HCT116 (cell line): Measurements from ENCODE around the gene RASGEF1C. TPM values are rescaled to one million over a fixed set of nuclear protein-coding genes. Genes with fewer than 3 reads are reported as not detected.

Experiments used
- ATAC-seq: fragments of 200-7000 bp; cut with Tn5 transposase; 2 replicates; pipeline ENCODE4 v1.9.1; 2020; ENCODE audit warnings: mild to moderate bottlenecking, moderate library complexity
- BruUV-seq: library from RNA; stranded (reverse); fragments of 400-500 nt; replicated peaks from 2 replicates; lab custom pipeline; 2021; lab: Mats Ljungman, UMichigan
- CTCF ChIA-PET: fragments of 300-600 bp; sonication (Branson Sonifier 250); formaldehyde crosslinking; loops from one replicate; lab custom pipeline; 2021; ENCODE audit warnings: antibody characterized with exemption; lab: Charles Lee
- POLR2A ChIA-PET: fragments of 300-600, 350-600 bp; sonication (Branson Sonifier 250); formaldehyde crosslinking; loops from one replicate; lab custom pipeline; 2021; ENCODE audit warnings: antibody characterized with exemption; lab: Charles Lee
- RAD21 ChIA-PET, 2 experiments: fragments of 300-600 bp; sonication (Branson Sonifier 250); formaldehyde crosslinking; loops; one replicate each; lab custom pipeline; 2023; ENCODE audit warnings: low total read pairs in 2 of 2; ENCODE audit not compliant: uncharacterized antibody in 2 of 2, unreplicated experiment in 2 of 2, low non-redundant PET in 1 of 2; lab: Charles Lee
- DNase-seq: peaks from one replicate; pipeline ENCODE4 v3.0.0-alpha.2; 2010; ENCODE audit warnings: low read depth, low spot score
- H2AFZ ChIP-seq: fragments of 200-600 bp; shearing (Covaris generic), sonication (generic); 2 replicates; pipeline ENCODE4 v1.6.1; 2017; ENCODE audit warnings: low read depth, mixed run types, mixed read lengths, antibody characterized with exemption, low read length; ENCODE audit not compliant: poor library complexity, severe bottlenecking
- H3K27ac ChIP-seq: 2 replicates; pipeline ENCODE4 v1.5.1; 2012; ENCODE audit warnings: low read depth, low read length
- H3K27me3 ChIP-seq: fragments of 200-600 bp; sonication (generic); 2 replicates; pipeline ENCODE4 v1.6.1; 2016; ENCODE audit warnings: mixed run types, low read length, mixed read lengths; ENCODE audit not compliant: insufficient read depth
- H3K36me3 ChIP-seq, 2 experiments: fragments of 200-500 bp in 1 of 2; fragments of 200-600 bp in 1 of 2; sonication (Bioruptor generic) in 1 of 2; sonication (generic) in 1 of 2; 2 replicates each; pipeline versions ENCODE4 v1.5.1 to v1.6.1; 2014 to 2016; ENCODE audit warnings: low read length in 2 of 2, inconsistent platforms in 1 of 2, mixed read lengths in 1 of 2, mixed run types in 1 of 2; ENCODE audit not compliant: insufficient read depth in 2 of 2, control insufficient read depth in 1 of 2
- H3K4me1 ChIP-seq, 2 experiments: fragments of 200-600 bp in 1 of 2; sonication (generic) in 1 of 2; 2 replicates each; pipeline versions ENCODE4 v1.5.1 to v1.6.1; 2012 to 2017; ENCODE audit warnings: low read length in 2 of 2, inconsistent platforms in 1 of 2, mild to moderate bottlenecking in 1 of 2, mixed read lengths in 1 of 2, mixed run types in 1 of 2, moderate library complexity in 1 of 2; ENCODE audit not compliant: insufficient read depth in 2 of 2, control insufficient read depth in 1 of 2
- H3K4me2 ChIP-seq: fragments of 200-600 bp; sonication (generic); 2 replicates; pipeline ENCODE4 v1.6.1; 2017; ENCODE audit warnings: mixed run types, low read length, mixed read lengths
- H3K4me3 ChIP-seq, 2 experiments: fragments of 200-600 bp in 1 of 2; sonication (generic) in 1 of 2; replicated peaks in 1 of 2; 2 replicates each; pipeline ENCODE4 v1.5.1; 2011 to 2016; ENCODE audit warnings: low read length in 2 of 2, control low read depth in 1 of 2, low read depth in 1 of 2, mild to moderate bottlenecking in 1 of 2, mixed read lengths in 1 of 2, mixed run types in 1 of 2
- H3K79me2 ChIP-seq: fragments of 200-600 bp; sonication (generic); 2 replicates; pipeline ENCODE4 v1.6.1; 2017; ENCODE audit warnings: mild to moderate bottlenecking, mixed run types, low read length, moderate library complexity, mixed read lengths; ENCODE audit not compliant: insufficient read depth
- H3K9ac ChIP-seq: fragments of 200-600 bp; sonication (generic); 2 replicates; pipeline ENCODE4 v1.6.1; 2016; ENCODE audit warnings: low read length, mixed read lengths
- H3K9me2 ChIP-seq: fragments of 200-600 bp; sonication (generic), shearing (Covaris generic); 2 replicates; pipeline ENCODE4 v1.6.1; 2017; ENCODE audit warnings: mixed run types, mild to moderate bottlenecking, moderate library complexity; ENCODE audit not compliant: insufficient read depth
- H3K9me3 ChIP-seq, 2 experiments: fragments of 200-500 bp in 1 of 2; fragments of 200-600 bp in 1 of 2; sonication (Bioruptor generic) in 1 of 2; sonication (generic) in 1 of 2; 2 replicates each; pipeline ENCODE4 v1.6.1; 2014 to 2017; ENCODE audit warnings: low read length in 2 of 2, mixed read lengths in 2 of 2, inconsistent platforms in 1 of 2, low read depth in 1 of 2, mild to moderate bottlenecking in 1 of 2, mixed run types in 1 of 2, moderate library complexity in 1 of 2; ENCODE audit not compliant: control insufficient read depth in 1 of 2, insufficient read depth in 1 of 2
- H4K20me1 ChIP-seq: fragments of 200-600 bp; sonication (generic), shearing (Covaris generic); 2 replicates; pipeline ENCODE4 v1.6.1; 2017; ENCODE audit warnings: mixed run types, mild to moderate bottlenecking, moderate library complexity; ENCODE audit not compliant: insufficient read depth
- CBX3 ChIP-seq: IDR thresholded peaks from 2 replicates; pipeline ENCODE4 v1.6.1; 2012; ENCODE audit warnings: low read depth
- CEBPB ChIP-seq: IDR thresholded peaks from 2 replicates; pipeline ENCODE4 v1.6.1; 2012; ENCODE audit warnings: low read depth
- EGR1 ChIP-seq: IDR thresholded peaks from 2 replicates; pipeline ENCODE4 v1.6.1; 2012; ENCODE audit warnings: low read depth
- EZH2 ChIP-seq: fragments of 200-600 bp; sonication (generic); IDR thresholded peaks from 2 replicates; pipeline ENCODE4 v1.6.1; 2017; ENCODE audit warnings: antibody characterized with exemption, mixed run types
- EZH2phosphoT487 ChIP-seq: fragments of 200-600 bp; IDR thresholded peaks from 2 replicates; pipeline ENCODE4 v1.6.1; 2018; ENCODE audit warnings: antibody characterized with exemption, borderline replicate concordance
- FOSL1 ChIP-seq: IDR thresholded peaks from 2 replicates; pipeline ENCODE4 v1.6.1; 2012; ENCODE audit warnings: low read depth
- JUND ChIP-seq: IDR thresholded peaks from 2 replicates; pipeline ENCODE4 v1.6.1; 2012
- MAX ChIP-seq: IDR thresholded peaks from 2 replicates; pipeline ENCODE4 v1.6.1; 2012
- POLR2A ChIP-seq: IDR thresholded peaks from 2 replicates; pipeline ENCODE4 v1.7.0; 2011; ENCODE audit warnings: borderline replicate concordance; ENCODE audit not compliant: insufficient read depth, insufficient read length; ENCODE audit errors: extremely low read depth
- POLR2AphosphoS5 ChIP-seq: IDR thresholded peaks from 2 replicates; pipeline ENCODE4 v1.6.1; 2011; ENCODE audit warnings: mild to moderate bottlenecking, low read depth, low read length, moderate library complexity
- REST ChIP-seq: IDR thresholded peaks from 2 replicates; pipeline ENCODE4 v1.6.1; 2012; ENCODE audit warnings: low read depth
- SP1 ChIP-seq: IDR thresholded peaks from 2 replicates; pipeline ENCODE4 v1.6.1; 2012; ENCODE audit warnings: low read depth
- SRF ChIP-seq: IDR thresholded peaks from 2 replicates; pipeline ENCODE4 v1.6.1; 2012; ENCODE audit warnings: low read depth
- TCF7L2 ChIP-seq: IDR thresholded peaks from 2 replicates; pipeline ENCODE4 v1.7.0; 2011; ENCODE audit warnings: borderline replicate concordance, inconsistent platforms; ENCODE audit not compliant: insufficient read depth, insufficient read length; ENCODE audit errors: extremely low read depth
- YY1 ChIP-seq: IDR thresholded peaks from 2 replicates; pipeline ENCODE4 v1.6.1; 2011; ENCODE audit warnings: low read length, low read depth, moderate library complexity, mild to moderate bottlenecking; ENCODE audit not compliant: insufficient replicate concordance; ENCODE audit errors: extremely low read depth
- ZBTB33 ChIP-seq: IDR thresholded peaks from 2 replicates; pipeline ENCODE4 v1.6.1; 2011; ENCODE audit warnings: mild to moderate bottlenecking, low read length, moderate library complexity; ENCODE audit not compliant: insufficient replicate concordance; ENCODE audit errors: extremely low read depth
- intact Hi-C: fragments of 100-400 bp; cut with micrococcal nuclease; formaldehyde crosslinking; loops from 2 replicates; pipeline ENCODE4 v1.10.0; 2022
- total RNA-seq: library from RNA; stranded (reverse); gene quantifications from one replicate; pipeline ENCODE4 v1.2.1, GENCODE V29; 2021; ENCODE audit not compliant: unreplicated experiment

The RASGEF1C gene
- total RNA-seq, 1 experiment from 2014 or later, result 1.2 TPM

GRCh38 chr5:180053061-180053602, 155.9 kb downstream of the RASGEF1C start:
- BruUV-seq, result no TSS peak
- no peaks in the 10 kb centered on the region for H4K20me1 ChIP-seq
- H3K27ac ChIP-seq, result no peak overlapping the region
- H2AFZ ChIP-seq, result no peak overlapping the region
- ATAC-seq (no peak), DNase-seq (no peak)
- H3K9ac ChIP-seq, result no peak overlapping the region
- POLR2A ChIA-PET, result no interaction called here
- no peak overlapping the region for H3K4me2 ChIP-seq
- CTCF ChIA-PET, result no interaction called here
- TF ChIP-seq TCF7L2 (no peak), MAX (no peak), ZBTB33 (no peak), EZH2 (no peak), FOSL1 (no peak), POLR2A (no peak), CBX3 (no peak), YY1 (no peak), REST (no peak), SRF (no peak), EZH2phosphoT487 (no peak), JUND (no peak), CEBPB (no peak), SP1 (no peak), POLR2AphosphoS5 (no peak), EGR1 (no peak)
- no peaks in the 10 kb centered on the region for H3K36me3 ChIP-seq
- no peaks in the 10 kb centered on the region for H3K9me3 ChIP-seq
- peaks cover 30% of the 10 kb centered on the region for H3K79me2 ChIP-seq
- no peak overlapping the region for H3K4me3 ChIP-seq
- no peaks in the 10 kb centered on the region for H3K27me3 ChIP-seq
- H3K4me1 ChIP-seq, result peaks cover 0 to 10% of the 10 kb centered on the region in 2 experiments; a peak in 1 of 4 replicates
- RAD21 ChIA-PET, result no interaction called here
- intact Hi-C loops, result no loop called here
- no peaks in the 10 kb centered on the region for H3K9me2 ChIP-seq
